Dermis microvascular lymphatic vessel endothelial cell (primary cell): Measurements from ENCODE around the gene BIVM. TPM values are rescaled to one million over a fixed set of nuclear protein-coding genes. Genes with fewer than 3 reads are reported as not detected.

Experiments
- DNase-seq, 2 donors: peaks; one replicate each; pipeline versions ENCODE4 v3.0.0 to v3.0.0-alpha.2; 2010; ENCODE audit warnings: low read depth in 2 of 2
- total RNA-seq: library from RNA; depleted of rRNA; stranded (reverse); fragments of >200 nt; gene quantifications from 2 replicates; pipeline ENCODE4 v1.2.1, GENCODE V29; 2014

The BIVM gene
- total RNA-seq, 1 donor from 2014 or later, result 13.6 TPM

DNA sequence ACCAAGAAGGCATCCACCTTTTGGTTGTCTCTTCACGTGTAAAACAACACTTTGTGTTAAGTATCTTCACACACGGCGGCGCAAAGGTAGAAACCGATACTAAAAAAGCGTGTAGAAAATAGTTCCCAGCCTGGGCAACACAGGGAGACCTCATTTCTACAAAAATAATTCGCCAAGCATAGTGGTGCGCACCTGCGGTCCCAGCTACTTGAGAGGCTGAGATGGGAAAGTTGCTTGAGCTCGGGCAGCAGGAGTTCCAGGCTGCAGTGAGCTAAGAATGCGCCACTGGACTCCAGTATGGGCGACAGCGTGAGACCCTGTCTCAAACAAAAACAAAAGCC, 46.3 kb downstream of the BIVM start:
- DNase-seq, result no peak

DNA sequence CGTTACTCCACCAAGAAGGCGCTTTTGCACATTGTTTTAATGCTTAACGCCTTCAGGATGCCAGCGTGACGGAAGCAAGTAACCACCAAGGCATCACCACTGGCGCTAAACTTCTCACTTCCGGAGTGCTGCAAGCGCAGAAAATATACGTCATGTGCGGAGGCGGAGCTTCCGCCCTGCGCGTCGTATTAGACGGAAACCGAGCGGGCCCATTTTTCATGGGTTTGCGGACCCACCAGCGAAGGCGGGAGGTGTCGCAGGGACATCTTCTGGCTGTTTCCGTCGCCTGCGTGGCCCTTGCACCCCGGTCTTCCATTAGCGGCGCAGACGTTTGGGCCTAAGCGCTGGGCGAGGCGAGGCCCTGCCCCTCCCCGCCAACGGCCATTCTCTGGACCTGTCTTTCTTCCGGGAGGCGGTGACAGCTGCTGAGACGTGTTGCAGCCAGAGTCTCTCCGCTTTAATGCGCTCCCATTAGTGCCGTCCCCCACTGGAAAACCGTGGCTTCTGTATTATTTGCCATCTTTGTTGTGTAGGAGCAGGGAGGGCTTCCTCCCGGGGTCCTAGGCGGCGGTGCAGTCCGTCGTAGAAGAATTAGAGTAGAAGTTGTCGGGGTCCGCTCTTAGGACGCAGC, 46.8 kb downstream of the BIVM start, which contains the start of gene ERCC5:
ERCC5 (plus strand) TSS at position 403 of the 631 bp plus-strand sequence. CDS start 235 bp downstream, outside the sequence.
- DNase-seq, result peak; percentile 93 to 95

DNA sequence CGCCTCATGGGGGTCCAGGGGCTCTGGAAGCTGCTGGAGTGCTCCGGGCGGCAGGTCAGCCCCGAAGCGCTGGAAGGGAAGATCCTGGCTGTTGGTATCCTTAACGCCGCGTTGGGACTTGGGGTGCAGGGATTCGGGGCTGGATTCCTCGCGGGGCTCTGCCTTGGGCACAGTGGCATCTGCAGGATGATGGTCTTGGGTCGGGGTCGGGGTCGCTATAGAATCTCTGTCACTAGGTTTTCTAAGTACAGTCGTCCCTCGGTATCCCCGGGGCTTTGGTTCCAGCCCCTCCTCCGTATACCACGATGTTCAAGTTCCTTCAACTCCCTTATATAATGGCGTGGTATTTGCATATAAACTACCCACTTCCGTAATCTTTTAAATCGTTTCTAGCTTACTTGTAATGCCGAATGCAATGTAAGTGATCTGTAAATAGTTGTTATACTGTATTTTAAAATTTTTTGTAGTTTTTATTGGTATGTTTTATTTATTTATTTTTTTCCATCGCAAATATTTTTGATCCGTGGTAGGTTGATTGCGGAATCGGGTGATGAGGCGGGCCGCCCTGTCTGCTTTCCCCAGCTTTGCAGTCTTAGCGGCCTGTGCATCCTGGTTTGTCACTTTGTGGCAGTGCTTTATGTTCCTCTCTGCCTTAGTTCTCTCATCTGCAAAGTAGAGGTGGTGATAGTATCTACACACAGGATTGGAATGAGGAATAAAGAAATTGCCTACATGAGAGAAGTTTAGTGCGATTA, 47.5 kb downstream of the BIVM start:
- DNase-seq, result peak in 1 of 2 donors; percentile 56

GRCh38 chr13:102847272-102848234, 48.6 kb downstream of the BIVM start:
- peak; percentile 36 to 52 for DNase-seq

DNA sequence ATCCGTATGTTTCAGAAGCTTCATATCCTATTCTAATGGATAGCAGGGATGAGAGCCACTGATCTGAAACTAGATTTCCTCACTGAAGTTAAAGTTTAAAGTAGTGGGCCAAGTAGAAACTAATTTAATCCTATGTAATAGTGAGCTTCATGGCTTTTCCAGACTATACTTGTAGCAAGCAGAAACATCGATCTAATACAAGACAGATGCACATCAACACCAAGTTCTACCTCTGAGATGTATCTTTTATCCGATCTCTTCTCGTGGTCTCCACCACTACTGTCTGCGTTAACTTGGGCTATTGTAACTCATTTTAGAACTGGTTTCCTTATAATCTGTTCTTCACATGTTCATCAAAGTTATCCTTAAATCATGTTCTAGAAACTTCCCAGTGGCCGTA, 50.0 kb downstream of the BIVM start:
- no peak for DNase-seq

GRCh38 chr13:102852556-102852955, 53.6 kb downstream of the BIVM start:
- no peak for DNase-seq

DNA sequence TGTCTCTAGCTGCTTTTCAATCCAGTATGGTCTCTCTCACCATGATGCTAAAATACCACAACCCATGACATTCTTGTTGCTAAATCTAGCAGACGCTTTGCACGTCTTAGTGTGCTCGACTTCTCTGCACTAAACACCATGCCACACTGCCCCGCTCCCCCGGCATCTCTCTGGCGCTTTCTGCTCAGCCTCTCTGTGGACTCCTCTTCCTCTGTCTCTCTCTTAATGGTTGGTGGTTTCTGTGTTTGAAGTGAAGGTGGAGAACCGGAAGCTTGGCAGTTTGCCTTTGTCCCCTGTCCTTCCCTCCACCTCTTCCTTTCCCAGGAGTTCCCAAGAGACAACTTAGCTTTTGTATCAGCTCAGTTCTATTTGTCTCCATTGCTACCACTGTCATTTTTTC, 55.8 kb downstream of the BIVM start:
- DNase-seq, result peak in 1 of 2 donors; percentile 3

- DNase-seq, result peak in 1 of 2 donors; percentile 21
These were observed 57.6 kb downstream of the BIVM start for GRCh38 chr13:102856557-102856956.

DNA sequence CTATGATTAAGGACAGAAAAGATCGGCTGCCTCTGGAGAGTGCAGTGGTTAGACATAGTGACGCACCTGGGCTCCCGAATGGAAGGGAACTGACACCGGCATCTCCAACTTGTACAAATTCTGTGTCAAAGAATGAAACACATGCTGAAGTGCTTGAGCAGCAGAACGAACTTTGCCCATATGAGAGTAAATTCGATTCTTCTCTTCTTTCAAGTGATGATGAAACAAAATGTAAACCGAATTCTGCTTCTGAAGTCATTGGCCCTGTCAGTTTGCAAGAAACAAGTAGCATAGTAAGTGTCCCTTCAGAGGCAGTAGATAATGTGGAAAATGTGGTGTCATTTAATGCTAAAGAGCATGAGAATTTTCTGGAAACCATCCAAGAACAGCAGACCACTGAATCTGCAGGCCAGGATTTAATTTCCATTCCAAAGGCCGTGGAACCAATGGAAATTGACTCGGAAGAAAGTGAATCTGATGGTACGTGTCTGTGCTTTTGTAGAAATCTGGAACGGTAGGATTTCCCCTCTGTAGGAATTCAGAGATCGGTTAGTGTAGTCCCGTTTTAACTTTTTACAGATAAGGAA, 63.8 kb downstream of the BIVM start:
- DNase-seq, result peak; percentile 38 to 86

DNA sequence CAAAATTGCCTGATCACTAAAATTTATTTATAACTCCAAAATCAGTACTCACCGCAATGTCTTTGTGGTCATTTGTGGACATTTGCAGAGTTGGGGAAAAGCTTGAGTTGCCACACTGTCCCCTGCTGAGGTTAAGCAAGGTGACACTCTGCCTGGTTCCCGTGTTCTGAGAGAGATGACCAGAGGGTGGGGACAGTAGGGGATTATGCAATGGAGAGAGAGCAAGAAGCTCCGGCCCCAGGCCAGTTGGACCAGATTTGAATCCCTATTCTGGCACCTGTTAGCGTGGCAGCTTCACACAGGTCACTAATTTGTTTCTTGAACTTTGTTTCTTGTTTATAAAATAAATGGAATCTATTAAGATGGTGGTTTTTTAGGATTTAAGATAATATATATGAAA, 64.7 kb downstream of the BIVM start:
- DNase-seq, result no peak

DNA sequence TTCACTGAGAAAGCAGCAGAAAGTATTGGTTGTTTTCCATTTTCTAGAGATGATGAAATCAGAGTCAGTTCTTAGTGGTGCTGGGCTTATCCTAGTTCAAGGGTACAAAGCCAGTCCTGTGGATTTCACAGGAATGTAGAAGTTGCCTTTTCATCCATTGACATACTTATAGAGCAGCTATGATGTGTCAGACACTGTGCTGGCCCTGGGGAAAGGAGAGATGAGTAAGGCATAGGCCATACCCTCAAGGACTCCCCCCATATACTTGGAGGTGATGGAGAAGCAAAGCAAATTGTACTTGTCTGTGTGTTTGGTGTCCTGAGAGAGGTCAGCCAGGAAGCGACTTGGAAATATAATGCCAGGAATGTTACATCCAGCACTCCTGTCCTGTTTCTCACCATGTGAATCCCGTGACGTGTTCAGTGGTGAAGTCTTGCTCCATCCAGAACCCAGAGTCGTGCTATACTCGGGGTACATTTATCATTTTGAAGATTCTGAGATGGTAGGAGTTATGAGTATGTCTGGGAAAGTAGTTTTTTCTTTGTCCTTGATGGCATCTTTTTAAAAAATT, 69.5 kb downstream of the BIVM start:
- DNase-seq, result no peak

DNA sequence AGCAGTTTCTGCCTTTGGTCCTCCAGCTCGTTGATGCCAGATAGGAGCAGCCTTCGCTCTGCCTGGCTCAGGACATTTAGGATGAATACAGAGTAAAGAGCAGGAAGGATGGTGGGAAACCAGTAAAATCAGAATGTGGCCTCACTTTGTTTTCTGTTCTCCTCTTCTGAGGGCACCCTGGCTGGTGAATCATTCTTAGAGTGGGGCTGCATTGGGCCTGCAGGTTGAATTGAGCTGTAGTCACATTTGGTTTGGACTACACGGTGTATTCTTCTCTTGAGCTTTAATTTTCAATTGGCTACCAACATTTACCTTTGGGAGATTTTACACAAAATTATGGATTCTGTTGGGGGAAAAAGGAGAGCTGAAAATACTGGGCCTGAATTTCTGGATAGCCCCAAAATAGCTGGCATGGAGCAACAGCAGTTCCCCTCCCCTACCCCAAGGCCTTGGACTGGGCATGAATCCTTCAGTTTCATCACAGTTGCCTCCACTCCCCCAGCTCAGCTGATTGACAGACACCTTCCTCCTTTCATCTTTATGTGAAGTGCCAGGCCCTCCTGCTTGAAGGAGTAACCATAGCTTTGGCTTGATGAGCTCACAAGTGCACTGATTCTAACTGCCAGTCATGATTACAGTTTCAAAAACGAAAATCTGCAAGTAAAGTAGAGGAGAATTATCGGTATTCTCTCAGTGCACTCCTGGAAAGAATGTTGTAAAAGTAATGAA, 71.2 kb downstream of the BIVM start:
- DNase-seq, result no peak

GRCh38 chr13:102870677-102871415, 71.9 kb downstream of the BIVM start:
- DNase-seq, result peak in 1 of 2 donors; percentile 67

- DNase-seq, result no peak
These were observed 73.2 kb downstream of the BIVM start for GRCh38 chr13:102872131-102872530.

- no peak for DNase-seq
These were observed 73.6 kb downstream of the BIVM start for GRCh38 chr13:102872531-102872930.

GRCh38 chr13:102873653-102874052, 74.7 kb downstream of the BIVM start:
- DNase-seq, result peak in 1 of 2 donors; percentile 34

DNA sequence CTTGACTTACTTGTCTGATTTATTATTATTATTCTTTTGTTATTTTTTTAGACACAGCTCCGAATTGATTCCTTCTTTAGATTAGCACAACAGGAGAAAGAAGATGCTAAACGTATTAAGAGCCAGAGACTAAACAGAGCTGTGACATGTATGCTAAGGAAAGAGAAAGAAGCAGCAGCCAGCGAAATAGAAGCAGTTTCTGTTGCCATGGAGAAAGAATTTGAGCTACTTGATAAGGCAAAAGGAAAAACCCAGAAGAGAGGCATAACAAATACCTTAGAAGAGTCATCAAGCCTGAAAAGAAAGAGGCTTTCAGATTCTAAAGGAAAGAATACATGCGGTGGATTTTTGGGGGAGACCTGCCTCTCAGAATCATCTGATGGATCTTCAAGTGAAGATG, 76.3 kb downstream of the BIVM start:
- DNase-seq, result no peak

DNA sequence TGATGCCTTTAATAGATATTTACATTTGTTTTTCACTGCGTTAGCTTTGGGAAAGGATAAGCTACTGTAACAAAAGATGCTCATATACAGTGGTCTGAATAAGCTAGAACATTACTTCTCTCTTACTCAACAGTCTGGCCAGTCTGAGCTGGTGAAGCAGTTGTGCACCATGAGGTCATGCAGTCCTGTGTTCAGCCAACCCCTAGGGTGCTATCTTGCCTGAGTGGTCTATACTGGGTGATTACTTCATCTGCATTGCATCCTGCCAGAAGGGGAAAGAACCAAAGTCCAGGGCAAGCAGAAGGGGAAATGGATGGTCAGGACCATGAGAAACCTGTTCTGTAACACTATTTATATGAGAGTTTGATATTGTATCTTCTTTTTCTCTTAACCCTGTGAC, 78.4 kb downstream of the BIVM start:
- no peak for DNase-seq

DNA sequence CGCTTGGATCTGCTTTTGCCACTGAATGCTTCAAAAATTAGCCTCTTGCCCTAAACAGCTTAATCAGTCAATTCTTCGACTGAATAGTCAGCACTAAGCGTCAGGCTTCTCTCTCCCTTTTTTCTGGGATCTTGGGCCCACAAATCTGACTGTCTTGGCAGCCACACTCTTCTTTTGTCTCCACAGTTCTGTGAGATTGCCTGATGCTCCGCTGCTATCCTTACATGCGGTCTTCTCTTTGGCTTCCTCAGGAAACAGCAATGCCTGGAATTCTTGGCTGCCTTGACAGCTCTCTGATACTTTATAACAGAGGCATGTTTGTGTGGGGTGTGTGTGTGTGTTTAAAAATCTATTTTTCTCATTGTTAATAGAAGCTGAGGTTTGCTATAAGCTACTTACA, 79.6 kb downstream of the BIVM start:
- DNase-seq, result peak in 1 of 2 donors; percentile 21
